Neural progenitor cell (in vitro differentiated cells): ENCODE data around the gene LZTS3.

Experiments used
- EZH2 ChIP-seq: fragments of 200-600 bp; sonication (generic); IDR thresholded peaks from 2 replicates; pipeline ENCODE4 v1.6.1; 2017; ENCODE audit warnings: antibody characterized with exemption, mild to moderate bottlenecking, moderate library complexity
- TF ChIP-seq, protein P1 (sequence below): fragments of 200-600 bp; sonication (generic); IDR thresholded peaks from 2 replicates; pipeline ENCODE4 v1.5.1; 2017; ENCODE audit warnings: antibody characterized with exemption, mild to moderate bottlenecking

DNA sequence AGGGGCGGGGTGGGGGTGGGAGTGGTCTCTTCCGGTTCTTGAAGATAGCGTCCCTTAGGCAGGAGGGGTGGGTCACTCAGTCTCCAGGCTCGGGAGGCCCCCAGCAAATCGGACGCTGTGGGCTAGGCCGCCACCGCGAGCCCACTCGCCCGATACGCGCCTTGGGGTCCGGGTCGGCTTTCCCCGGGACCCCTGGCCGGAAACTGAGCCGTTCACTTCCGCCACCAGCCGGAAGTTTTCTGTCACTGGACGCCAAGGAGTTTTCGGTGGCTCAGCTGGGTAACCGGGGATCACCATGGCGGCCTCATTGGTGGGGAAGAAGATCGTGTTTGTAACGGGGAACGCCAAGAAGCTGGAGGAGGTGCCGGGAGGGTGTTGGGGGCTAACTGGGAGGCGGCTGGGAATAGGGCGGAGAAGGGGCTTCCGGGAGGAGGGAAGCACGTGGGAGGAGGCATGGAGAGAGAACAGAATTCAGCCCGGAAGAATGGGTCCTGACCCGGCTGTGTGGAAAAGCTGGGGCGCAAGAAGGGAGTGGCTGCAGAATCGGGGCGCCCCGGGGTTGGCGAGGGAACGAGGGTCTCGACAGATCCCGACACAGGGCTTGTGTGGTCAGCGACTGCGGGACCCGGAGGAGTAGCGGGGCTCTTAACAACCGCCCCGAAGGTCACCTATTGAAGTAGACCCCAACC lies 36.1 kb upstream of the LZTS3 start, which contains the start of gene ITPA:
- TF ChIP-seq, protein P1, sequence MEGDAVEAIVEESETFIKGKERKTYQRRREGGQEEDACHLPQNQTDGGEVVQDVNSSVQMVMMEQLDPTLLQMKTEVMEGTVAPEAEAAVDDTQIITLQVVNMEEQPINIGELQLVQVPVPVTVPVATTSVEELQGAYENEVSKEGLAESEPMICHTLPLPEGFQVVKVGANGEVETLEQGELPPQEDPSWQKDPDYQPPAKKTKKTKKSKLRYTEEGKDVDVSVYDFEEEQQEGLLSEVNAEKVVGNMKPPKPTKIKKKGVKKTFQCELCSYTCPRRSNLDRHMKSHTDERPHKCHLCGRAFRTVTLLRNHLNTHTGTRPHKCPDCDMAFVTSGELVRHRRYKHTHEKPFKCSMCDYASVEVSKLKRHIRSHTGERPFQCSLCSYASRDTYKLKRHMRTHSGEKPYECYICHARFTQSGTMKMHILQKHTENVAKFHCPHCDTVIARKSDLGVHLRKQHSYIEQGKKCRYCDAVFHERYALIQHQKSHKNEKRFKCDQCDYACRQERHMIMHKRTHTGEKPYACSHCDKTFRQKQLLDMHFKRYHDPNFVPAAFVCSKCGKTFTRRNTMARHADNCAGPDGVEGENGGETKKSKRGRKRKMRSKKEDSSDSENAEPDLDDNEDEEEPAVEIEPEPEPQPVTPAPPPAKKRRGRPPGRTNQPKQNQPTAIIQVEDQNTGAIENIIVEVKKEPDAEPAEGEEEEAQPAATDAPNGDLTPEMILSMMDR = no peak
- TF ChIP-seq EZH2 = no peak
